Dendritic cell treated with granulocyte-macrophage colony-stimulating factor and Interleukin-4, amounts not matched to agents 40 ng/mL and 50 ng/mL, for 4 days (primary cell): ENCODE measurements around the gene CRACR2A.

Source experiments
- H3K27ac Mint-ChIP-seq: one replicate; pipeline ENCODE4 v1.8.0; 2022; ENCODE audit warnings: mild to moderate bottlenecking, mixed read lengths
- H3K27me3 Mint-ChIP-seq: one replicate; pipeline ENCODE4 v1.8.0; 2022; ENCODE audit warnings: mild to moderate bottlenecking, mixed read lengths
- H3K36me3 Mint-ChIP-seq: one replicate; pipeline ENCODE4 v1.8.0; 2022; ENCODE audit warnings: low read depth, mixed read lengths
- H3K4me1 Mint-ChIP-seq: one replicate; pipeline ENCODE4 v1.8.0; 2022; ENCODE audit warnings: low read depth, mixed read lengths
- H3K4me3 Mint-ChIP-seq: one replicate; pipeline ENCODE4 v1.8.0; 2022; ENCODE audit warnings: mild to moderate bottlenecking, moderate library complexity, mixed read lengths
- H3K9me3 Mint-ChIP-seq: one replicate; pipeline ENCODE4 v1.8.0; 2022; ENCODE audit warnings: mixed read lengths
- intact Hi-C: fragments of 100-400 bp; cut with micrococcal nuclease; formaldehyde crosslinking; loops from one replicate; pipeline ENCODE4 v1.15.0; 2022

CRACR2A gene

DNA sequence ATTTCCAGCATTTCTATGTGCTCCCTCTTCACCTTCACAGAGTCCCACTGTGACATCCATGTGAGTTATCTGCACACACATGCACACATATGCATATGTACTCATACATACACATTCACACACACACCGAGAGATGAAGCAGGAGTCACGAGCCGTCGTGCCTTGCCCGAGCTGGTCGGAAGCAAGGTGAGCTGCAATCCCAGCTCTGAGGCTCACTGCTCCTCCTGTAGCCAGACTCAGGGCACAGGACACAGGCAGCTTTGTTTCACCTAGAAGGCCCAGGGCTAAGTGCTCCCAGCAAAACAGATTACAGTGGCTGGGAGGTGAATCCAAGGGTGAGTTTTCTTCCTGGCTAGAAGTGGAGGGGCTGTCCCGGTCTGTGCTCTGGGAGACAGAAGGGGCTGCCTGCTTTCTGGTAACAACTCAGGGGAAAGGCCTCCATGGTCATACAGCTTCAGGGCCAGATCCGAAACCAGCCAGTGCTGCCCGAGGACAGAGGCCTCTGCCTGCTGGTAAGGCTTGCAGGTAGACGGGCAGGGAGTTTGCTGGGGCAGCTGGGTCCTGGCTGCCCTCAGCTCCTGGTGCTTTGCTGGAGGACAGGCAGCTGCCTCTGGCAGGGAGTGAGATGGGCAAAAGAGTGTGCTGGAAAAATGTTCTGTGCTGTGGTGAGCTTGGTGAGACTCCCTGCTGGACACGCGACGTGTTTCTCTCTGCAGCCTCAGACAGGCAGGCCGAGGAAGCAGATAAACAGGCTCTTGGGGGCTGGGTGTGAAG is 123.7 kb downstream of the CRACR2A start:
- intact Hi-C loops, result no loop called here
- Mint-ChIP-seq H3K27ac (no peak overlapping the region), H3K36me3 (peaks cover 89% of the 10 kb centered on the region), H3K4me1 (no peaks in the 10 kb centered on the region), H3K9me3 (no peaks in the 10 kb centered on the region), H3K27me3 (no peaks in the 10 kb centered on the region), H3K4me3 (no peak overlapping the region)

DNA sequence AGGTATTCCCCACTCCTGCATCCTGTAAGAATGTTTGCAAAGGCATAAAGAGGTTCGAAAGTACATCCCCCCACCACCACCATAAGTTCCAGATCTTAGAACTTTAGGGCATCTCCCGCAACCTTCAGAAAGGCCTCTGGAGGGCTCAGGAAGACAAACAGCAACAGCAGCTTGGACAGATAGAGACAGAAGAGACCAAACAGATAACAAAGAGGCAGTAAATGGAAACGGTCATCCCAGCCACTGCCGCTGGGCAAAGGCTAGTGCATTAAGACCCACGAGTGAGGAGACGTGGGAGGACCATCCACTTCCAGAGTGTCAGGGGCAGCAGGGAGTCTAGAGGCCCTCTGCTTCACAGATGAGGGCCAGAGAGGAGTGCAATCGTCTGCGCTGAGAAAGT is 124.3 kb downstream of the CRACR2A start:
- Mint-ChIP-seq H3K4me3 (no peak overlapping the region), H3K27ac (no peak overlapping the region), H3K27me3 (no peaks in the 10 kb centered on the region), H3K4me1 (no peaks in the 10 kb centered on the region), H3K36me3 (peaks cover 83% of the 10 kb centered on the region), H3K9me3 (no peaks in the 10 kb centered on the region)
- intact Hi-C loops, result no loop called here

DNA sequence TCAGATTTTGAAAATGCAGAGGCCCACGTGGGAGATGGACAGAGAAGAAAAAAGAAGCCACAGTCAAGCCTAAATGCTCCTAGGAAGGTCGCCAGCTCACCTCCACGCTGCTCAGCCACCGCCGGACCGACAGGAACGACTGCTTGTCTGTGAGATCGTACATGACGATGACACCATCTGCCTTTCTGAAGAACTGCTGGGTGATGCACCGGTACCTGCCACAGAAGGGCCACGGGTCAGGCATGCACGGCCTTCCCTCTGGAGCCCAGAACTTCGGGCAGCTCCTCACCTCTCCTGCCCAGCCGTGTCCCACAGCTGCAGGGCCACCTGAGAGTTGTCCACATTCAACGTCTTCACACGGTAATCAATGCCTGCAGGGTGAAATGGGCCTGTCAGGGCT is 125.6 kb downstream of the CRACR2A start:
- peaks cover 74% of the 10 kb centered on the region for H3K36me3 Mint-ChIP-seq
- no peaks in the 10 kb centered on the region for H3K9me3 Mint-ChIP-seq
- H3K4me1 Mint-ChIP-seq, result peaks cover 11% of the 10 kb centered on the region
- intact Hi-C loops, result no loop called here
- H3K4me3 Mint-ChIP-seq, result no peak overlapping the region
- H3K27ac Mint-ChIP-seq, result no peak overlapping the region
- no peaks in the 10 kb centered on the region for H3K27me3 Mint-ChIP-seq

DNA sequence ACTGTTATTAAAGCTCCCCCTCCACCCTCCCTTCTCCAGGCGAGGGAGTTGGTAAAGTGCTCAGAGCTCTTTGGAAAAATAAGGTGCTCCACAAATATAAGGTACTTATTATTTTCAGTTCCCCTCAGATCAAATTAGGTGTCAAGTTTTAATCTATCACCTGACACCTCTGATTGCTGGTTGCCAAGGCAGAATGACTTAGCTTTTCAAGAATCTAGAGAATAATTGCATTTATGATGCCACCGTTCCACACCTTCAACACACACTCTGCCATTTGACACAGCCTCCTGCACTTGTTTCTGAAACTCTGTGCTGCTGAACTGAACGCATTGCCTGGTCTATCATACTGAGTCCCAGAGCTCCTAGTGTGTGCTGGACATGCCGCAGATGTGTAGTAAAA is 128.6 kb downstream of the CRACR2A start:
- H3K4me1 Mint-ChIP-seq, result peaks cover 13% of the 10 kb centered on the region
- H3K36me3 Mint-ChIP-seq, result peaks cover 64% of the 10 kb centered on the region
- no peak overlapping the region for H3K27ac Mint-ChIP-seq
- H3K27me3 Mint-ChIP-seq, result no peaks in the 10 kb centered on the region
- no peaks in the 10 kb centered on the region for H3K9me3 Mint-ChIP-seq
- no peak overlapping the region for H3K4me3 Mint-ChIP-seq
- intact Hi-C loops, result no loop called here

DNA sequence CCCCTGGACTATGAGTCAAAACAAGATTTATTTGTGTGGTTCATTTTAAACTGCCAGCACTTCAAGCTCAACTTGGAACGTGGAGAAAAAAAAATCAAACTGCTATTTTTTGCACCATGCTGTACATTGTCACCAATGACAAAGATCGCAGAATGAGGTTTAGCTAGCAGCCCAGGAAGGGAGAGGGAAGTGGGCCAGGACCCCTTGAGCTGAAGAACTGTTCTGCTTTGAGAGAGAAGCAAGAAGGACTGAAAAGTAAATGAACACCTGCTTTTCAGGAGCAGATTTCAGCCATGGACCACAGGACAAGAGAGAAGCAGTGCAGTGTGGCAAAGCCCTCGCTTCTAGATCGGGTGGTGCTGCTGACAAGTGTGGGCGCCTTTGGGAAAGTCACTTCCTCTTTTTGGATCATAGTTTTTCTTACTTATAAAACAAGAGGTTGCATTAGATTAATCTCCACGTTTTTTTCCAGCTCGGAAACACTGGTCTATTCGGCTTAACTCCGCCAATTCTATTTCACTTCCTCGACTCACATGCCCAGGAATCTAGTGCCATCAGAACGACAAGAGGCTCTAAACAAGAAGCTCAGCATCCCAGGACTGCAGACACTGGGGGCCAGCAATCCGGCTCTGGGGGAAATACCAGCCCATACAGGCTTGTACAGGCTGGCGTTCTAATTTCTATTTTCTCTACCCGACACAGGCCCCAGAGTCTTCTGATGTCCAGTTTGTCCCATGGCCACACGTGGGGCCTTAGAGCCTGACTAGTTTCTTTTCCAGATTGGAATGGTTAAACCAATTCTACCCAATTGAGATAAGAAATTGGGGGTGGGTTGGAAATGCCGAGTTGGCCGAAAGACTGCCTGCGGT is 129.9 kb downstream of the CRACR2A start:
- Mint-ChIP-seq H3K27ac (no peak overlapping the region), H3K9me3 (no peaks in the 10 kb centered on the region), H3K27me3 (no peaks in the 10 kb centered on the region), H3K36me3 (peaks cover 62% of the 10 kb centered on the region), H3K4me3 (no peak overlapping the region), H3K4me1 (peaks cover 13% of the 10 kb centered on the region)
- intact Hi-C loops, result no loop called here

DNA sequence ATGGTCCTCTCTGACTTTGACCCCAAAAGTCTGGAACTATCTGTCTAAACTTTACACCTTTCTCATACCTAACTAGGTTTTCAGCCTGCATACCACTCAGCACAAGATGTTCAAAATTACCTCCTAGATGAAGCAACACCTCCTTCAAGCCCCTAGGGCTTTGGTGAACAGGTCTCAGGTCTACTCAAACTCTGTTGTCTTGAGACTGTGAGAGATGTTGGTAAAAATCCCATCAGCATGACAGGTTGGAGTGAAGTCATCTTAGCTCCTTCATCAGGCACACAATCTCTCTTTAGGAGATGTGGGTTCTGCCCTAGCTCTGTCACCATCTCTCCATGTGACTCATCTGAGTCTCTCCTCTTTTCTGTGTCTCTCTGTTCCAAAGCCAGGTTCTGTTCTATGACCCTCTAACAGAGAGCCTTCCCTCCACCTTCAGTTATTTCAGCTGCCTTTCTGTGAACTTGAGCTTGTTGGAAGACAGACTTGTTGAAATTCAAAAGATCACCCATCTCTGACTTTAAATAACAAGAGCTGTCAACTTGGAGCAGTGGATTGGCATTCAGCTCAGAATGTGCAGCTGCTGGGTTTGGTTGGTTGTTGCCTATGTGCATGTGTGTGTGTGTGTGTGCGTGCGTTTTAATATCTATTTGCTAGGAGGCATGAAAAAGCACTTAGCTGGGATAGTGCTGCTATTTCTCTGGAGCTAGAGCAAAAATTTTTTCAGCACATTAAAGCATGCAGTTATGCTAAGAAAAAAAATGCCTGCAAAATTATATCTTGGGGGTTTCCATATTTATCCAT is 130.7 kb downstream of the CRACR2A start:
- Mint-ChIP-seq H3K4me1 (peaks cover 13% of the 10 kb centered on the region), H3K36me3 (peaks cover 54% of the 10 kb centered on the region), H3K27me3 (no peaks in the 10 kb centered on the region)

DNA sequence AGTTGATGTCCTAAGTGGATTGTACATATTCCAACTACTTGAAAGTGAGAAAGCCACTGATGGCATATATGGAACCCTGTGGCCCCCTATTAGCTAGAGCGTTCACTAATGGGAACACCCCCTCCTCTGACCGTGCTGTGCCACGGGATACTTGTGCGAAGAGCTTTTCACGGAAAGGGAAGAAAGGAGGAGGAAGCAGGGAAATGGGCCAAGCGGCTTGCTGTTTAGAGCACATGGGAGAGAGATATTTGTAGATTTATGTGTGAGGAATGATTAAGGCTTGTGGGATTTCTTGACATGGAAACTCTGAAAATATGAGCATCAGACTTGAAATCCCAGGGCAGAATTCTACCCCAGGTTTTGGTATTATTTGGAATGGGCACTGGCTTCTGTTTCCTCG is 132.1 kb downstream of the CRACR2A start:
- Mint-ChIP-seq H3K36me3 (peaks cover 40% of the 10 kb centered on the region), H3K4me1 (peaks cover 13% of the 10 kb centered on the region), H3K9me3 (no peaks in the 10 kb centered on the region), H3K27me3 (no peaks in the 10 kb centered on the region), H3K4me3 (no peak overlapping the region), H3K27ac (no peak overlapping the region)
- intact Hi-C loops, result no loop called here

More for the DNA sequence above, 130.7 kb downstream of the CRACR2A start:
- H3K9me3 Mint-ChIP-seq, result no peaks in the 10 kb centered on the region
- no peak overlapping the region for H3K4me3 Mint-ChIP-seq
- intact Hi-C loops, result no loop called here
- no peak overlapping the region for H3K27ac Mint-ChIP-seq

DNA sequence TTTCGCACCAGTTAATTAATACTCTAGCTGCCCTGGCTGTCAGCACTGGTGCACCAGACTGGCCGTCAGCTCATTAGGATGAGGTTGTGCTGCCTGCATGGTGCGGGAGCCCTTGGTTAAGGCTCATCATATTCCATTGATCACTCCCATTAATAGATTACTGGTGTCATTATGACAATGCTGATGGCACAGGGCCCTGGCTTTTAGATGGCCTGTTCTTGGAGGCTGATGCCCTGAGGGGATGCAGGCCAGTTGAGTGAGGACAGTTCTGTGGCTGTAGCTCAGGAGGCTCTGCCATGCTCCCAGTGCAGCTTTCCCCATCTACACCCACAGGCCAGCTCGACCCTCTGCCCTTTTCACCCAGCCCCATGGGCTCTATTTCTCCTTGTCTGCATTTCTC is 135.3 kb downstream of the CRACR2A start:
- Mint-ChIP-seq H3K4me3 (no peak overlapping the region), H3K9me3 (no peaks in the 10 kb centered on the region), H3K36me3 (peaks cover 53% of the 10 kb centered on the region), H3K4me1 (peaks cover 4% of the 10 kb centered on the region), H3K27ac (no peak overlapping the region), H3K27me3 (no peaks in the 10 kb centered on the region)
- intact Hi-C loops, result no loop called here

DNA sequence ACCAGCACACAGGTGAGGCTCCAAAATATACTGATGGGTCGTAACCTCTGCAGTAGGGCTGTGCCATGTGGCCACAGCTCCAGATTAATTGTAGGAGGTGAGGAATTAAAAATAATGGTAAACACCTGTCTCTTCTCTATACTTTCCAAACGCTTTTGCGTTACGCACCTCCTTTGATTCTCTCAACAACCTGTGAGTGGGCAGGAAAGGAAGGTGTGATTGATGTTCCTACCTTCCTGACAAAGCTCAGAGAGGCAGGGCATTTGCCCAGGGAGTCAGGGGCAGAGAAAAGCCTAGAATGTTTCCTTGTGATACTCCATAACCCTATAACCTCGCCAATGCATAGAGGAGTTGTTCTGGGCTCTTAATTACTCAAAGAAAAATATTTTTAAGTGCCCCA is 137.0 kb downstream of the CRACR2A start:
- Mint-ChIP-seq H3K4me3 (no peak overlapping the region), H3K9me3 (no peaks in the 10 kb centered on the region), H3K27ac (no peak overlapping the region), H3K4me1 (no peaks in the 10 kb centered on the region), H3K27me3 (no peaks in the 10 kb centered on the region), H3K36me3 (peaks cover 50% of the 10 kb centered on the region)
- intact Hi-C loops, result no loop called here

DNA sequence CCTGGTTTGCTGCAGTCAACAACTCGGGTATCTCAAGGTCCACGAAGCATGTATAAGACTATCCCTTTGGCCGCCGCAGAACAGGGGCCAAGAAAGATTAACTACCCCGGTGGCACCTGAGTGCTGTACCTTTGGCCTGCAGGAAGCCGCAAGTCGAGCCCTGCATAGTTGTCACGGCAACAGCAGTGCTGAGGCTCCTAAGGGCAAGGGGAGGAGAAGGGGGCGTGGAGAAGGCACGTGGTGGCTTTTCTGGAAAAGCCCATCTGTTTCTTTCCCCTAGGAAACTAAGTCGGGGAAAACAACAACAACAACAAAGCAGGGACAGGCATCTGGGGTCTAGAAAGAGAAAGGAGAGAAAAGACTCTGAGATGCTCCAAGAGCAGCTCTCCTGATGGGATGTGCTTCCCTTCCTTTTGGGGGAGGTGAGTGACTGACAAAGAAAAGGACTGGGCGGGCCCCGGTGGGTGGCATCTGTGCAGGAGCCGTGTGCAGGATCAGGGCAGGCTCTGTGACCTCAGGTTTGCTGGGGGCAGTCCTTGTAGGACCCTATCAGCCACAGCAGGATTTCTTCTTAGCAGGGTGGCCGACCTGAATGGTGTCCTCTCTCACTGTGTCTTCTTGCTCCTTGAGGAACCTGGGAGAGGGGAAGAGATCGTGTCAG is 138.0 kb downstream of the CRACR2A start:
- Mint-ChIP-seq H3K36me3 (peaks cover 46% of the 10 kb centered on the region), H3K4me1 (no peaks in the 10 kb centered on the region), H3K27me3 (no peaks in the 10 kb centered on the region), H3K4me3 (no peak overlapping the region), H3K9me3 (no peaks in the 10 kb centered on the region), H3K27ac (no peak overlapping the region)
- intact Hi-C loops, result no loop called here

DNA sequence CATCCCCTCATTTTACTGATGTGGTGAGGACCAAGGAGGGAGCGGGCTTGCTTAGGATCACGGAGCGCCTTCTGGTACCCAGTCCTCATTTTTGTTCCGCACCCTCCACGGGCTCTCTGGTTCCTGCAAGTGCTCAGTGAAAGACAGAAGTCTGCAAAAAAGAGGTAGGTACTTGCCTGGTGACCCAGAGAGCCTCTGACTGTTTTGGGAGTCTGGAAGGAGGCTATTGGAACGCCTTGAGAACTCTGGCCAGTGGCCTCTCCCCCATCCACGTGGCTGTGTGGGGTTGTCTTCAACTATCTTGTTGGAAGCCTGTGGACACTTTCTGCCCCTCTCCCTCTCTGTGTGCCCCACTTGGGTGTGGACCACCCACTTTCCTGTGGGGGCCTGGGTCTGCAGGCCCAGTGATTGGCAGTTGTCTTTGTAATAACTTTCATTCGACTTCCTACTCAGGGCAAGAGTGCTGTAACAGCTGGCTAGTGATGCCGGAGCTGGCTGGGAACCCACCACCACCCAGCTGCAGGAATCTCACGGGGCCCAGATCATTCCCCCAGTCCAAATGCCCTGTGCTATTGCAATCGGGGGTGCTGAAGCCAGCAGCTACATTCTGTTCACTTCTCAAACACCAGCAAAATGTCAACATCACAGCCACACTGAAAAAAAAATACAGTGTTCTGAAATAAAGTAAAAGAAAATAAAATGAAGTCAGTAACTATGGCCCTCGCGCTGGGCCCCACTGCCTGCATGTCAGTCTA is 139.1 kb downstream of the CRACR2A start:
- Mint-ChIP-seq H3K9me3 (peaks cover 9% of the 10 kb centered on the region), H3K27me3 (no peaks in the 10 kb centered on the region), H3K4me1 (no peaks in the 10 kb centered on the region), H3K36me3 (peaks cover 48% of the 10 kb centered on the region), H3K27ac (no peak overlapping the region), H3K4me3 (no peak overlapping the region)
- intact Hi-C loops, result no loop called here

DNA sequence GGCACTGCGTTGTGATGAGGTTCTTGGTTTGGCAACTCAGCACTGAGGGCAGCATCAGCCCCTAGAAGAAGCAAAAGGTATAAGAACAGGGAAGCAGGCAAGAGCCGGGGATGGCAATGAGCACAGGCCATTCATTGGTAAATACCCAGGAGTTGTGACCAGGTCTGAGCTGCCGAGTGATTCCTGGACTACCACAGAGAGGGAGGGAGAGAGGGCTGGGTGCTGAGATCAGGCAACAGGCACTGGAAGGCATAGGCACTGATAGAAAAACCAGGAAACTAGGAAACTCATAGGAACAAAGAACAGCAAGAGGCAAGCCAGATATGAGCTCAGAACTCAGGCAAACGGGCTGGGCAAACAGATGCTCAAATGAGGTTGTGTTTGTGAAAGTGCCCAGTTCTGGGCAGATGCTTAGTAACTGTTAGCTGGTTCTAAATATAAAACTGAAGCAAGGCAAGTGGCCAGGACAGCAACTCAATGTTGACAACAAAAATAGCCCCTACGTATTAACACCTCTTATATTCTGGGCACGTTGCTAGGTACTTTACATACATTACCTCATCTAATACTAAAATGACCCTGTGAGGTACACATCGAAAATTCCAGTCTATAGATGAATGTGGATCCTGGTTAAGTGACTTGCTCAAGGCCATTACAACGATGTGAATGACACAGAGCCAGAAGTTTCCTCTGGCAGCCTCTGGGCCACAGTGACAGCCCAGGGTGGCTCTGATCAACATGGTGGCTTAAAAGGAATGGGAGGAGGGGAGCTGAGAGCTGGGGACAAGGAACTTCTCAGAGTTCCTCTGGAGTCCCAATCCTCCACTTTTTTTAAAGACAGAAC is 140.8 kb downstream of the CRACR2A start:
- Mint-ChIP-seq H3K27me3 (no peaks in the 10 kb centered on the region), H3K4me3 (no peak overlapping the region), H3K9me3 (peaks cover 9% of the 10 kb centered on the region), H3K4me1 (no peaks in the 10 kb centered on the region), H3K27ac (no peak overlapping the region), H3K36me3 (peaks cover 42% of the 10 kb centered on the region)
- intact Hi-C loops, result no loop called here
